IMR-90 (cell line): ENCODE measurements around the gene NDUFS7. TPM values are rescaled to one million over a fixed set of nuclear protein-coding genes. Genes with fewer than 3 reads are reported as not detected.

Experiments
- ATAC-seq: fragments of 200-7000 bp; cut with Tn5 transposase; 2 replicates; pipeline ENCODE4 v1.9.1; 2020; ENCODE audit warnings: low read depth, mild to moderate bottlenecking, moderate library complexity
- BruUV-seq: library from RNA; stranded (reverse); fragments of 400-500 nt; replicated peaks from 2 replicates; lab custom pipeline; 2021; lab: Mats Ljungman, UMichigan
- CTCF ChIA-PET: fragments of 300-600 bp; formaldehyde crosslinking; extraction: SDS; loops from one replicate; lab custom pipeline; 2021; ENCODE audit warnings: antibody characterized with exemption; lab: Yijun Ruan, JAX
- POLR2A ChIA-PET: fragments of 300-600 bp; sonication (Branson Sonifier 250); formaldehyde crosslinking; loops from one replicate; lab custom pipeline; 2022; ENCODE audit warnings: antibody characterized with exemption; ENCODE audit not compliant: unreplicated experiment; lab: Charles Lee
- DNase-seq: peaks from one replicate; pipeline ENCODE4 v3.0.0; 2013
- H2AFZ ChIP-seq: replicated peaks from 2 replicates; pipeline ENCODE3; 2013; ENCODE audit warnings: low read length, mild to moderate bottlenecking; ENCODE audit not compliant: poor library complexity
- H2AK5ac ChIP-seq: 2 replicates; pipeline ENCODE4 v1.6.1; 2013; ENCODE audit warnings: low read depth, low read length, inconsistent platforms
- H2AK9ac ChIP-seq: replicated peaks from 2 replicates; pipeline ENCODE3; 2013; ENCODE audit warnings: mild to moderate bottlenecking, low read depth, low read length, moderate library complexity; ENCODE audit not compliant: poor library complexity
- H2BK120ac ChIP-seq: 2 replicates; pipeline ENCODE4 v1.6.1; 2013; ENCODE audit warnings: low read depth, low read length, inconsistent platforms
- H2BK15ac ChIP-seq: 3 replicates; pipeline ENCODE4 v1.6.1; 2013; ENCODE audit warnings: low read depth, low read length, inconsistent platforms
- H2BK20ac ChIP-seq: 2 replicates; pipeline ENCODE4 v1.6.1; 2013; ENCODE audit warnings: low read depth, mild to moderate bottlenecking, inconsistent platforms, low read length, moderate library complexity
- H2BK5ac ChIP-seq: 2 replicates; pipeline ENCODE4 v1.6.1; 2013; ENCODE audit warnings: mild to moderate bottlenecking, low read depth, low read length, inconsistent platforms; ENCODE audit not compliant: poor library complexity, severe bottlenecking
- H3K14ac ChIP-seq: replicated peaks from 2 replicates; pipeline ENCODE4 v1.6.1; 2013; ENCODE audit warnings: low read depth, low read length, inconsistent platforms
- H3K18ac ChIP-seq: 2 replicates; pipeline ENCODE4 v1.6.1; 2013; ENCODE audit warnings: low read depth, low read length, control low read depth
- H3K23ac ChIP-seq: 2 replicates; pipeline ENCODE4 v1.6.1; 2013; ENCODE audit warnings: low read depth, low read length, inconsistent platforms
- H3K27ac ChIP-seq: 2 replicates; pipeline ENCODE4 v1.5.1; 2013; ENCODE audit warnings: mild to moderate bottlenecking, control low read depth, low read length; ENCODE audit not compliant: insufficient read depth
- H3K27me3 ChIP-seq: 2 replicates; pipeline ENCODE4 v1.6.1; 2013; ENCODE audit warnings: low read length; ENCODE audit not compliant: control insufficient read depth, insufficient read depth
- H3K36me3 ChIP-seq: 2 replicates; pipeline ENCODE4 v1.6.1; 2013; ENCODE audit warnings: low read length, mixed read lengths; ENCODE audit not compliant: control insufficient read depth, insufficient read depth
- H3K4ac ChIP-seq: 2 replicates; pipeline ENCODE4 v1.6.1; 2013; ENCODE audit warnings: low read depth, low read length, inconsistent platforms
- H3K4me1 ChIP-seq: 2 replicates; pipeline ENCODE4 v1.6.1; 2013; ENCODE audit warnings: low read length, mixed read lengths; ENCODE audit not compliant: control insufficient read depth, insufficient read depth
- H3K4me2 ChIP-seq: 2 replicates; pipeline ENCODE4 v1.6.1; 2013; ENCODE audit warnings: low read depth, mild to moderate bottlenecking, control low read depth, low read length, moderate library complexity
- H3K4me3 ChIP-seq: 2 replicates; pipeline ENCODE4 v1.5.1; 2013; ENCODE audit warnings: low read depth, mild to moderate bottlenecking, control low read depth, low read length, moderate library complexity; ENCODE audit not compliant: insufficient read depth
- H3K56ac ChIP-seq: 2 replicates; pipeline ENCODE4 v1.6.1; 2013; ENCODE audit warnings: low read length, inconsistent platforms; ENCODE audit not compliant: insufficient read depth; ENCODE audit errors: extremely low read depth
- H3K79me1 ChIP-seq, 2 experiments: 2 replicates each; pipeline ENCODE4 v1.6.1; 2013; ENCODE audit warnings: low read length in 2 of 2, inconsistent platforms in 1 of 2, low read depth in 1 of 2
- H3K9ac ChIP-seq: 2 replicates; pipeline ENCODE4 v1.6.1; 2013; ENCODE audit warnings: low read depth, low read length, control low read depth
- H3K9me1 ChIP-seq: 2 replicates; pipeline ENCODE4 v1.6.1; 2013; ENCODE audit warnings: low read length, inconsistent platforms; ENCODE audit not compliant: insufficient read depth
- H3K9me3 ChIP-seq: 2 replicates; pipeline ENCODE4 v1.6.1; 2013; ENCODE audit warnings: low read length; ENCODE audit not compliant: control insufficient read depth, insufficient read depth
- H4K20me1 ChIP-seq: 2 replicates; pipeline ENCODE4 v1.6.1; 2013; ENCODE audit warnings: low read length, inconsistent platforms; ENCODE audit not compliant: insufficient read depth
- H4K5ac ChIP-seq: 2 replicates; pipeline ENCODE4 v1.6.1; 2013; ENCODE audit warnings: mild to moderate bottlenecking, low read depth, low read length, control low read depth
- H4K8ac ChIP-seq, 2 experiments: 2 replicates each; pipeline ENCODE4 v1.6.1; 2013; ENCODE audit warnings: low read depth in 2 of 2, low read length in 2 of 2, control low read depth in 1 of 2, inconsistent platforms in 1 of 2
- H4K91ac ChIP-seq: 2 replicates; pipeline ENCODE4 v1.6.1; 2013; ENCODE audit warnings: low read depth, low read length, inconsistent platforms; ENCODE audit not compliant: insufficient read depth
- BHLHE40 ChIP-seq: fragments of 150-350 bp; IDR thresholded peaks from 2 replicates; pipeline ENCODE4 v1.6.1; 2016; ENCODE audit warnings: mild to moderate bottlenecking, low read depth, low read length
- CEBPB ChIP-seq: IDR thresholded peaks from 2 replicates; pipeline ENCODE4 v1.6.1; 2012; ENCODE audit warnings: low read depth, low read length, improper control_type of control experiment
- CHD1 ChIP-seq: IDR thresholded peaks from 2 replicates; pipeline ENCODE4 v1.6.1; 2012; ENCODE audit warnings: low read depth, low read length, improper control_type of control experiment
- FOS ChIP-seq: fragments of 150-350 bp; IDR thresholded peaks from 2 replicates; pipeline ENCODE4 v1.6.1; 2016; ENCODE audit warnings: low read depth, low read length
- MAZ ChIP-seq: IDR thresholded peaks from 2 replicates; pipeline ENCODE4 v1.6.1; 2012; ENCODE audit warnings: low read depth, mild to moderate bottlenecking, low read length, improper control_type of control experiment, moderate library complexity, borderline replicate concordance
- NFE2L2 ChIP-seq: fragments of 150-350 bp; IDR thresholded peaks from 2 replicates; pipeline ENCODE4 v1.6.1; 2016; ENCODE audit warnings: low read depth, mild to moderate bottlenecking, low read length
- POLR2A ChIP-seq: IDR thresholded peaks from 2 replicates; pipeline ENCODE4 v1.6.1; 2012; ENCODE audit warnings: mild to moderate bottlenecking, low read depth, low read length
- RAD21 ChIP-seq: IDR thresholded peaks from 2 replicates; pipeline ENCODE4 v1.6.1; 2012; ENCODE audit warnings: low read length, improper control_type of control experiment
- RFX5 ChIP-seq: IDR thresholded peaks from 2 replicates; pipeline ENCODE4 v1.8.0; 2012; ENCODE audit warnings: low read depth, mild to moderate bottlenecking, low read length, moderate library complexity
- SMC3 ChIP-seq: fragments of 150-350 bp; IDR thresholded peaks from 2 replicates; pipeline ENCODE4 v1.6.1; 2016; ENCODE audit warnings: low read depth, mild to moderate bottlenecking, antibody characterized with exemption, low read length, moderate library complexity
- WGBS, 2 experiments: methylation state at CpG; one replicate each; pipeline versions ENCODE4 v1.1.5 to v1.1.7; 2013; ENCODE audit warnings: missing lambda C conversion rate in 2 of 2; ENCODE audit not compliant: insufficient read length in 1 of 2; ENCODE audit errors: extremely low coverage in 2 of 2; 5-methylcytosine and 5-hydroxymethylcytosine counted together
- dilution Hi-C: fragments of 300-500 bp; cut with HindIII; formaldehyde crosslinking; loops from one replicate; pipeline ENCODE4 v1.14.3; 2018; ENCODE audit warnings: low sequenced_read_pairs; ENCODE audit not compliant: unreplicated experiment
- in situ Hi-C: fragments of 300-500 bp; cut with MboI; formaldehyde crosslinking; loops from 3 replicates; pipeline ENCODE4 v1.14.3; 2019; ENCODE audit warnings: low sequenced_read_pairs, inconsistent platforms, mixed read lengths
- intact Hi-C: fragments of 100-400 bp; cut with micrococcal nuclease; formaldehyde crosslinking; loops from 2 replicates; pipeline ENCODE4 v1.10.0; 2022
- polyA plus RNA-seq, 3 experiments: library from polyadenylated mRNA; depleted of rRNA; stranded (reverse); fragments of >200 nt; gene quantifications; 2 replicates each; pipeline ENCODE4 v1.2.3, GENCODE V29; 2012; ENCODE audit warnings: low replicate concordance in 1 of 3
- total RNA-seq: library from RNA; depleted of rRNA; stranded (reverse); fragments of >200 nt; gene quantifications from 2 replicates; pipeline ENCODE4 v1.2.3, GENCODE V29; 2012
- TF ChIP-seq, protein P1 (sequence below): conservative IDR thresholded peaks from 2 replicates; pipeline ENCODE4 v1.5.1; 2012; ENCODE audit warnings: mild to moderate bottlenecking, low read depth, low read length, improper control_type of control experiment
- TF ChIP-seq, protein P2 (sequence below): fragments of 150-350 bp; IDR thresholded peaks from 2 replicates; pipeline ENCODE4 v1.6.1; 2016; ENCODE audit warnings: low read depth, mild to moderate bottlenecking, low read length, moderate library complexity, borderline replicate concordance

Gene NDUFS7
- total and polyA plus RNA-seq, 2 of the 4 experiments (the other 2 are of a cell fraction), result 60.8 to 136 TPM

DNA sequence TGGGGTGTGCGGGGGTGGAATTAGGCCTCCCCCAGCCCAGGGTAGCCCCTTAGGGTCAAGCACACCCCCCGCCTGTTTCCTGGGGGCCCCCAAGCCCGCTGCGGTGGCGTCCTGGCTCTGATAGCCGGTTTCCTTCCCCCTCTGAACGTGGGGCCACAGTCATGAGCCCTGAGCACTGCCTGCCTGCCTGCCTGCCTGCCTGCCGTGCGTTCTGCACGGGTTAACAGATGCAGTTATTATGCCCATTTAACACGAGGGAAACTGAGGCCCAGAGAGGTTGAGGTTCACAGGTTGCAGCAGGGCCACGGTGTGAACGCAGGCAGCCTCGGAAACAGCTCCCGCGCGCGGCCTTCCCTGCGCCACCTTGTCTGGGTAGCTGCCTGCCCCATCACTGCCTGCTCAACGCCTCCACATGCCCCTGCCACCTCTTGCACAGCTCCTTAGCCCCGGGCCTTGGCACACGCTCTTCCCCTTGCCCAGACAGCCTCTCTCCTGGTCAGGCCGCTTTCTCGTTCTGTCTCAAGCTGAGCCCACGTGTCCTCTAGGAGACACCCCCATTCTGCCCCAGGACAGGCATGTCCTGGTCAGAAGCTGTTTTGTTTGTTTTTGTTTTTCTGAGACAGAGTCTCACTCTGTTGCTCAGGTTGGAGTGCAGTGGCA lies 18.8 kb downstream of the NDUFS7 start (continued):
- TF ChIP-seq RAD21, result no peak

DNA sequence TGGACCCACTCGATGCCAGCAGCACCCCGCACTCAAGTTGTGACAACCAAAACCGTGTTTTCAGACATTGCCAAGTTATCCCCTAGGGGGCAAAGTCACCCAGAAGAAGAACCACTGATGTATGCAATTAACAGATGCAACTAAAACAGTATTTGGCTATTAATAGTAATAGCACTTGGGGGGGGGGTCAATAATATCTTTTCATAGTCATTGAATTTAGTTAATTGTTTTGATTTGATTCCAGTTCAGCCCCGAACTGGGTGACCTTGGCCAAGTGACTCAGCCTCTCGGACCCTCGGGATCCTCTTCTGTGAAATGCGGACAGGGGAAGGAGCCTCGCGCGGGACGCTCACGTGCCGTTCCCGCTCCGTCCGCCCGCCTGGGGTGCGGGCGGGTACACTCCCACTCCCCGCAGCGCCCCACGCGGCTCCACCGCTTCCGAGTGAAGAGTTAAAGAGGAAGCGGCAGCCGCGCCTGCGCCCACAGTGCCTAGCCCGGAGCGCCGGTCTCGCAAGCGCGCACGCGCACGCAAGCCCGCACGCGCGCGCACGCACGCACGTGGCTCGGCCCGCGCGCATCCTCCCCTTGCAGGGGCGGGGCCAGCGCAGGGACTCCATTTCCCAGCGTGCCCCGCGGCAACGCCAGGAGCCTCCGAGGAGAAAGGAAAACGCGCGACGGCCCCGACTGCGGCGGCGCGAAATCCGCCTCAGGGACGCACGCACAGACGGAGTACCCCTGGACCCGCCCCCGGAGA lies 23.2 kb downstream of the NDUFS7 start:
- H2AFZ ChIP-seq, result peak overlapping the region; percentile 93
- WGBS, 2 experiments, result 0% methylated on average over 67 of the region's 72 CpGs; no CpG with 5 or more reads in 1 of the 2 experiments
- H2AK5ac ChIP-seq, result peak overlapping the region; percentile 87
- peak overlapping the region; percentile 85 to 92 for H4K8ac ChIP-seq
- H2BK120ac ChIP-seq, result no peak overlapping the region
- H3K4me1 ChIP-seq, result peaks cover 25% of the 10 kb centered on the region
- peak overlapping the region; percentile 73 for H3K9ac ChIP-seq
- no TSS peak for BruUV-seq
- H2BK20ac ChIP-seq, result no peak overlapping the region
- H2BK5ac ChIP-seq, result peak overlapping the region; percentile 84
- no peaks in the 10 kb centered on the region for H3K27me3 ChIP-seq
- peak overlapping the region; percentile 48 for H4K5ac ChIP-seq
- in situ Hi-C loops, result no loop called here
- H3K79me1 ChIP-seq, result peaks cover 0 to 33% of the 10 kb centered on the region in 2 experiments; a peak in 1 of 4 replicates
- DNase-seq (peak; percentile 97), ATAC-seq (peak; percentile 89)
- H3K56ac ChIP-seq, result peak overlapping the region; percentile 50; the same call in 1 of the 2 replicates
- ChIA-PET POLR2A (interaction anchor here (0.5 kb wide), 1 partner anchor 111 kb away, joined by 7 read pairs; no protein-coding TSS in a partner anchor), CTCF (no interaction called here)
- dilution Hi-C loops, result no loop called here
- H3K9me1 ChIP-seq, result peaks cover 8% of the 10 kb centered on the region
- H3K14ac ChIP-seq, result peak overlapping the region; percentile 79
- H3K9me3 ChIP-seq, result no peaks in the 10 kb centered on the region
- H4K20me1 ChIP-seq, result peaks cover 40% of the 10 kb centered on the region
- H3K23ac ChIP-seq, result peak overlapping the region; percentile 39; the same call in 1 of the 2 replicates
- peak overlapping the region; percentile 99 for H2AK9ac ChIP-seq
- no peak overlapping the region for H2BK15ac ChIP-seq
- H3K4me2 ChIP-seq, result peak overlapping the region; percentile 79
- H3K36me3 ChIP-seq, result peaks cover 7% of the 10 kb centered on the region; the same call in 1 of the 2 replicates
- 0 out of 2 replicates have a peak overlapping the region, but pooled peaks have one; percentile 16 for H3K18ac ChIP-seq
- H3K4me3 ChIP-seq, result peak overlapping the region; percentile 63
- H3K4ac ChIP-seq, result peak overlapping the region; percentile 84
- H4K91ac ChIP-seq, result peak overlapping the region; percentile 57; the same call in 1 of the 2 replicates
- peak overlapping the region; percentile 83 for H3K27ac ChIP-seq
- intact Hi-C loops, result loop anchor here (5.0 kb wide), 1 partner anchor 130 kb away; the partner anchor contains the start of gene FAM174C
- TF ChIP-seq BHLHE40 (peak; percentile 95), CHD1 (no peak), RAD21 (peak; percentile 36), SMC3 (peak; percentile 26; the same call in 1 of the 2 replicates), MAZ (peak; percentile 91), NFE2L2 (no peak), FOS (0 out of 2 replicates have a peak, but pooled peaks have one; percentile 1), POLR2A (no peak; the same call in 1 of the 2 replicates), CEBPB (no peak), RFX5 (no peak)
- TF ChIP-seq, protein P1, sequence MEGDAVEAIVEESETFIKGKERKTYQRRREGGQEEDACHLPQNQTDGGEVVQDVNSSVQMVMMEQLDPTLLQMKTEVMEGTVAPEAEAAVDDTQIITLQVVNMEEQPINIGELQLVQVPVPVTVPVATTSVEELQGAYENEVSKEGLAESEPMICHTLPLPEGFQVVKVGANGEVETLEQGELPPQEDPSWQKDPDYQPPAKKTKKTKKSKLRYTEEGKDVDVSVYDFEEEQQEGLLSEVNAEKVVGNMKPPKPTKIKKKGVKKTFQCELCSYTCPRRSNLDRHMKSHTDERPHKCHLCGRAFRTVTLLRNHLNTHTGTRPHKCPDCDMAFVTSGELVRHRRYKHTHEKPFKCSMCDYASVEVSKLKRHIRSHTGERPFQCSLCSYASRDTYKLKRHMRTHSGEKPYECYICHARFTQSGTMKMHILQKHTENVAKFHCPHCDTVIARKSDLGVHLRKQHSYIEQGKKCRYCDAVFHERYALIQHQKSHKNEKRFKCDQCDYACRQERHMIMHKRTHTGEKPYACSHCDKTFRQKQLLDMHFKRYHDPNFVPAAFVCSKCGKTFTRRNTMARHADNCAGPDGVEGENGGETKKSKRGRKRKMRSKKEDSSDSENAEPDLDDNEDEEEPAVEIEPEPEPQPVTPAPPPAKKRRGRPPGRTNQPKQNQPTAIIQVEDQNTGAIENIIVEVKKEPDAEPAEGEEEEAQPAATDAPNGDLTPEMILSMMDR, result peak; percentile 46
- TF ChIP-seq, protein P2, sequence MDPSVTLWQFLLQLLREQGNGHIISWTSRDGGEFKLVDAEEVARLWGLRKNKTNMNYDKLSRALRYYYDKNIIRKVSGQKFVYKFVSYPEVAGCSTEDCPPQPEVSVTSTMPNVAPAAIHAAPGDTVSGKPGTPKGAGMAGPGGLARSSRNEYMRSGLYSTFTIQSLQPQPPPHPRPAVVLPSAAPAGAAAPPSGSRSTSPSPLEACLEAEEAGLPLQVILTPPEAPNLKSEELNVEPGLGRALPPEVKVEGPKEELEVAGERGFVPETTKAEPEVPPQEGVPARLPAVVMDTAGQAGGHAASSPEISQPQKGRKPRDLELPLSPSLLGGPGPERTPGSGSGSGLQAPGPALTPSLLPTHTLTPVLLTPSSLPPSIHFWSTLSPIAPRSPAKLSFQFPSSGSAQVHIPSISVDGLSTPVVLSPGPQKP, result no peak
